Activated naive CD4-positive, alpha-beta T cell treated with anti-CD3 and anti-CD28 coated beads, Interleukin-2, amount 10 ng/mL, durations not matched to agents 7 days and 5 days (primary cell): ENCODE measurements around the gene FAM8A1.
"Not testable (repeated sequence)": the region's sequence is repeated elsewhere in the genome, so short reads cannot be mapped to it uniquely, and the experiment has no call there.

Experiments used
- CTCF ChIA-PET: fragments of 350-600 bp; sonication (Branson Sonifier 250); formaldehyde crosslinking; loops from one replicate; lab custom pipeline; 2021; ENCODE audit warnings: antibody characterized with exemption; lab: Charles Lee
- DNase-seq: peaks from one replicate; pipeline ENCODE4 v3.0.0-alpha.2; 2020
- H3K27ac Mint-ChIP-seq: one replicate; pipeline ENCODE4 v1.8.0; 2021; ENCODE audit warnings: mild to moderate bottlenecking, moderate library complexity, mixed read lengths
- H3K27me3 Mint-ChIP-seq: one replicate; pipeline ENCODE4 v1.8.0; 2021; ENCODE audit warnings: mild to moderate bottlenecking, mixed read lengths
- H3K36me3 Mint-ChIP-seq: one replicate; pipeline ENCODE4 v1.8.0; 2021; ENCODE audit warnings: mixed read lengths
- H3K4me1 Mint-ChIP-seq: one replicate; pipeline ENCODE4 v1.8.0; 2021; ENCODE audit warnings: mixed read lengths
- H3K4me3 Mint-ChIP-seq: one replicate; pipeline ENCODE4 v1.8.0; 2021; ENCODE audit warnings: mild to moderate bottlenecking, moderate library complexity, mixed read lengths
- H3K9me3 Mint-ChIP-seq: one replicate; pipeline ENCODE4 v1.8.0; 2021; ENCODE audit warnings: mixed read lengths

The FAM8A1 gene

DNA sequence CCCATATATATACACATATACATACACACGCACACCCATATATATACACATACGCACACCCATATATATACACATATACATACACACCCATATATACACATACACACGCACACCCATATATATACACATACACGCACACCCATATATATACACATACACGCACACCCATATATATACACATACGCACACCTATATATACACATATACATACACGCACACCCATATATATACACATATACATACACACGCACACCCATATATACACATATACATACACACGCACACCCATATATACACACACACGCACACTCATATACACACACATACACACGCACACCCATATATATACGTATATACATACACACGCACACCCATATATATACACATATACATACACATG lies 13.5 kb upstream of the FAM8A1 start:
- not testable (repeated sequence) for H3K9me3 Mint-ChIP-seq, DNase-seq, H3K27ac Mint-ChIP-seq, H3K27me3 Mint-ChIP-seq, H3K36me3 Mint-ChIP-seq, H3K4me3 Mint-ChIP-seq
- peaks cover 25% of the 10 kb centered on the region for H3K4me1 Mint-ChIP-seq
- CTCF ChIA-PET, result interaction anchor here (0.6 kb wide), 1 partner anchor 541 kb away, joined by 3 read pairs; no protein-coding TSS in a partner anchor

DNA sequence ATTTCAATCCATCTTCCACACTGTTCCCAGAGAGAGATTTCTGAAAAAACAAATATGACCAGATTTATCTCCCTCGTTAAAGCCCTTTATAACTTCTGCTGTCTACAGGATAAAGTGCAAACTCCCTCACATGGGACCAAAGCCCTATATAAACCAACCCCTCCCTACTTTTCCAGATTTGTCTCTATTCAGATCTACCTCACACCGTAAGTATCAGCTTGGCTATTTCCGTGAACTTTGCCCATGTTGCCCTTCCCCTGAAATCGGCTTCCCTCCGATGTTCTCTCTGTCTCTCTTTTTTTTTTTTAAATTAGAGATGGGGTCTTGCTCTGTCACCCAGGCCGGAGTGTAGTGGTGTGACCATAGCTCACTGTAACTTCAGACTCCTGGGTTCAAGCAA lies 12.1 kb upstream of the FAM8A1 start:
- Mint-ChIP-seq H3K9me3 (no peaks in the 10 kb centered on the region), H3K27me3 (no peaks in the 10 kb centered on the region), H3K4me3 (no peak overlapping the region), H3K4me1 (peaks cover 26% of the 10 kb centered on the region), H3K27ac (no peak overlapping the region), H3K36me3 (no peaks in the 10 kb centered on the region)
- CTCF ChIA-PET, result interaction anchor here (0.7 to 2.0 kb wide), 2 partner anchors 51 to 216 kb away, joined by 3 to 10 read pairs; no protein-coding TSS in a partner anchor
- DNase-seq, result no peak

DNA sequence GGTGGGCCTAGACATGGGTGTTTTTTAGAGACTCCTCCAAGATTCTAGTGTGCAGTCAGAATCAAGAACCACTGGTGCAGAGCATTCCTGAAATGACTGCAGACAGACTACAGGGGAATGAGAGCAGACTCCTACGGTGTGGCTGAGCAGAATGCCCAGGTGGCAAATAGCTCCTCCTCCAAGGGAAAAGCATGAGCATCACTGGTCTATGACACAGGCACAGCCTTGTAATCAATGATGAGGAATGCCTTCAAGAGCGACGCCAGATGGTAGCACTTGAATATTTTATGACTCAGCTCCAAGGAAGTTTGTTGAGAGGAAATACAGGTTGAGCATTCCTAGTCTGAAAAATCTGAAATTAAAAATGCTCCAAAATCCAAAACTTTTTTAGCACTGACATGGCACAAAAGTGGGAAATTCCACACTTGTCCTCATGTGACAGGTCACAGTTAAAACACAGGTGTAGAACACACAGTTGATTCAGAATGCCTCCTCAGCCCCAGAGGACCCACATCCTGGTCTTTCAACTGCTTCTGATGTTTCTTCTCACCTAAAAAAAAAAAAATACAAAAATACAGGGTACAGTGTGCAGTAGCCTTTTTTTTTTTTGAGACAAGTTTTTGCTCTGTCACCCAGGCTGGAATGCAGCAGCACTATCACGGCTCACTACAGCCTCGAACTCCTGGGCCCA lies 10.6 kb upstream of the FAM8A1 start:
- Mint-ChIP-seq H3K9me3 (no peaks in the 10 kb centered on the region), H3K4me1 (peaks cover 23% of the 10 kb centered on the region), H3K27me3 (peaks cover 6% of the 10 kb centered on the region), H3K4me3 (no peak overlapping the region), H3K27ac (peak overlapping the region; percentile 42), H3K36me3 (no peaks in the 10 kb centered on the region)
- DNase-seq, result peak; percentile 39
- CTCF ChIA-PET, result interaction anchor here (0.6 to 2.0 kb wide), 3 partner anchors 32 to 215 kb away, joined by 3 to 10 read pairs (median 7); no protein-coding TSS in a partner anchor

DNA sequence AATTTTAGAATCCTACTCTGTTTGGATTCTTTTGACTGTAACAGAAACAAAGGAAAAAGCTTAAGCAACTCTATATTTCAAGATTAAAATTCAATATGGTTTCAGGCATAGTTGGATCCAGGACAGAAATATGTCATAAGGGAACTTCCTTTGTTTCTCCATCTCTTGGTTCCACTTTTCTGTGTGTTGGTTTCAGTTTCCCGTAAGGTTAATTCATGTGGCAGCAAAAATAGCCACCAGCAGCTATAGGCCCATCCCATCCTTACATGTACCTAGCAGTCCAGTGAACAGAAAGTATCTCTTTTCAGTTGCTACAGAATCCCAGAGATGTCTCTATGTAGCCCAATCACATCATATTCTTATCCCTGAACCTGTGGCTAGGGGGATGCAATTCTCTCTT lies 8.8 kb upstream of the FAM8A1 start:
- Mint-ChIP-seq H3K9me3 (no peaks in the 10 kb centered on the region), H3K27me3 (peaks cover 6% of the 10 kb centered on the region), H3K36me3 (no peaks in the 10 kb centered on the region), H3K4me1 (peaks cover 23% of the 10 kb centered on the region), H3K4me3 (no peak overlapping the region), H3K27ac (peak overlapping the region; percentile 39)
- DNase-seq, result no peak
- CTCF ChIA-PET, result no interaction called here

DNA sequence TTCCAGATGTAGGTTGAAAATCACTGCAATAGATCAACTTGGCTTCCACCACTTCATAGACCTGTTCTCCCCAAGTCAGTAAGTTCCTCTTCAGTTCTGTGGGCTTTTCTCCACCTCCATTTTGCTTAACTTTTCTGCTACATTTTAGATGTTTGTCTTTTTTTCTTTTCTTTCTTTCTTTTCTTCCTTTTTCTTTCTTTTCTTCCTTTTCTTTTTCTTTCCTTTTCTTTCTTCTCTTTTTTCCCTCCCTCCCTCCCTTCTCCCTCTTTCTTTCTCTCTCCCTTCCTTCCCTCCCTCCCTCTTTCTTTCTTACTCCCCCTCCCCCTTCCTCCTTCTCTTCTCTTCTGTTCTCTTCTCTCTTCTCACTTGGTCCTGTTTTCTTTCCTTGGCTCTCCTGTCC lies 6.9 kb upstream of the FAM8A1 start:
- no peaks in the 10 kb centered on the region for H3K9me3 Mint-ChIP-seq
- CTCF ChIA-PET, result no interaction called here
- H3K27me3 Mint-ChIP-seq, result peaks cover 11% of the 10 kb centered on the region
- DNase-seq, result no peak
- H3K36me3 Mint-ChIP-seq, result no peaks in the 10 kb centered on the region
- peaks cover 26% of the 10 kb centered on the region for H3K4me1 Mint-ChIP-seq
- no peak overlapping the region for H3K27ac Mint-ChIP-seq
- H3K4me3 Mint-ChIP-seq, result no peak overlapping the region

DNA sequence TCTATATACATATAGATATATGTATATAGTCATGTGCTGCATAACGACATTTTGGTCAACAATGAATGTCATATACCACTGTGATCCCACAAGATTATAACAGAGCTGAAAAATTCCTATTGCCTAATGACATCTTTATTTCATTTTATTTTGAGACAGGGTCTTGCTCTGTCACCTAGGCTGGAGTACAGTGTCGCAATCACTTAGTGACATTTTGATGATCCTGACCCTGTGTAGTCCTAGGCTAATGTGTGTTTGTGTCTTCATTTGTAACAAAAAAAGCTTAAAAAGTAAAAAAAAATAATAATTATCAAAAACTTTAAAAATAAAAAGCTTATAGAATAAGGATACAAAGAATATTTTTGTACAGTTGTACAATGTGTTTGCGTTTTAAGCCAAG lies 4.0 kb upstream of the FAM8A1 start:
- Mint-ChIP-seq H3K9me3 (no peaks in the 10 kb centered on the region), H3K4me1 (peaks cover 20% of the 10 kb centered on the region), H3K36me3 (peaks cover under 1% of the 10 kb centered on the region), H3K27ac (no peak overlapping the region), H3K27me3 (peaks cover 11% of the 10 kb centered on the region), H3K4me3 (no peak overlapping the region)
- CTCF ChIA-PET, result no interaction called here
- no peak for DNase-seq

DNA sequence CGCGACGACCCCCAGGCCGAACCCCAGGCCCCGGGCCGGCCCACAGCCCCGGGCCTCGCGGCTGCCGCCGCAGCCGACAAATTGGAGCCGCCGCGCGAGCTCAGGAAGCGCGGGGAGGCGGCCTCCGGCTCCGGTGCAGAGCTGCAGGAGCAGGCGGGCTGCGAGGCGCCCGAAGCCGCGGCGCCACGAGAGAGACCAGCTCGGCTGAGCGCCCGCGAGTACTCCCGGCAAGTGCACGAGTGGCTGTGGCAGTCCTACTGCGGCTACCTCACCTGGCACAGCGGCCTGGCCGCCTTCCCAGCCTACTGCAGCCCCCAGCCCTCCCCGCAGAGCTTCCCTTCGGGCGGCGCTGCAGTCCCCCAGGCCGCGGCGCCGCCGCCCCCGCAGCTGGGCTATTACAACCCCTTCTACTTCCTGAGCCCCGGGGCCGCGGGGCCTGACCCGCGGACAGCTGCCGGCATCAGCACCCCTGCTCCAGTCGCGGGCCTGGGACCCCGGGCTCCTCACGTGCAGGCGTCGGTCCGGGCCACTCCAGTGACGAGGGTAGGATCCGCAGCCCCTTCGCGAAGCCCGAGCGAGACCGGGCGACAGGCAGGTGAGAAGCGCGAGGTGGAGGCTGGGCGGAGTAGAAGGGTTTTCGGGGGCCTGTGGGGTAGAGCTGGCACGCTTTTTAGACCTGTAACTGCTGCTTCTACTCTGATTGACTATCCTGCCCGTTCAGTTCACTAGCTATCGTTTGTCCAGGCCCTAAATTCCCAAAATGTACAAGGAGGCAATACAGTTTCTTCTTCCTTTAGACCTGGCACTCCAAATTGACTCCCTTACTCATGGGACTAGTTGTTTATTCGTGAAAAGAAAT lies 654 bp downstream of the FAM8A1 start:
- peak overlapping the region; percentile 79 for H3K4me3 Mint-ChIP-seq
- peaks cover 5% of the 10 kb centered on the region for H3K27me3 Mint-ChIP-seq
- DNase-seq, result peak; percentile 61
- H3K27ac Mint-ChIP-seq, result peak overlapping the region; percentile 88
- H3K36me3 Mint-ChIP-seq, result peaks cover 25% of the 10 kb centered on the region
- peaks cover 45% of the 10 kb centered on the region for H3K4me1 Mint-ChIP-seq
- CTCF ChIA-PET, result interaction anchor here (0.9 to 1.1 kb wide), 2 partner anchors 20 to 107 kb away, joined by 3 read pairs; no protein-coding TSS in a partner anchor
- no peaks in the 10 kb centered on the region for H3K9me3 Mint-ChIP-seq

DNA sequence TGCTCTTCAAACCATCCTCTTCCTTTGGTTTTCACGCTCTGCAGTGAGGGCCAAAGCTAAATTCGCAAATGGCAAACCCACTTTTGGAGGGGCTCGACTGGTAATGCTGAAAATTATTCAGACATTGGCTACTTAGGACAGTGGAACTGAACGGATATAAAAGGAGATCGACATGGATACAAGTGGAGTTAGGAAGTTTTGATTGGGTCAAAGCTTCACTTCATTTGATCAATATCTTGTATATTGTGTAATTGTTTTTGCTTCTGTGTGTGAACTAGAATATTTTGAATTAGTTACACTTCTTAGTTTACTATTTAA lies 1.2 kb downstream of the FAM8A1 start:
- Mint-ChIP-seq H3K27ac (peak overlapping the region; percentile 86), H3K4me1 (peaks cover 45% of the 10 kb centered on the region), H3K4me3 (peak overlapping the region; percentile 79), H3K9me3 (no peaks in the 10 kb centered on the region), H3K27me3 (peaks cover 5% of the 10 kb centered on the region), H3K36me3 (peaks cover 28% of the 10 kb centered on the region)
- DNase-seq, result no peak
- CTCF ChIA-PET, result interaction anchor here (0.9 to 1.4 kb wide), 3 partner anchors 20 to 202 kb away, joined by 3 to 4 read pairs (median 4); no protein-coding TSS in a partner anchor

DNA sequence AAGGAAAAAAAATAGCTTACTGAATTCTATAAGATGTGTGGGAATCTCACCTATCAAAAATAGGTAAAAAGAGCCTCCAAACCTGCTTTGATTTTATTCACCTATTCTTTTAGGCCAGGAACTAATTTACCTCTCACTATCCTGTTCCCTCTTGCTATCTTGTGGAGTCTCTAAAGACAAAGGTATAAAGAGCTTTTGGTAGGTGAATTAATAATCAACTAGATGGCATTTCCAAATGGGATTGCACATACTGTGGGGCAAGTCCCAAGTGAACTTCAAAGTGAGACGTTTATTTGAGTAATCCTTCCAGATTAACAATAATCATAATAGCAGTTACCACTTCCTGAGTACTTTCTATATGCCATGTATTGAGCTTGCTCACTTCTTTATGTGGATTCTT lies 2.8 kb downstream of the FAM8A1 start:
- Mint-ChIP-seq H3K36me3 (peaks cover 32% of the 10 kb centered on the region), H3K9me3 (no peaks in the 10 kb centered on the region), H3K27ac (no peak overlapping the region), H3K4me3 (no peak overlapping the region), H3K27me3 (peaks cover 2% of the 10 kb centered on the region), H3K4me1 (peaks cover 44% of the 10 kb centered on the region)
- DNase-seq, result no peak
- CTCF ChIA-PET, result interaction anchor here (1.1 to 1.4 kb wide), 2 partner anchors 19 to 31 kb away, joined by 4 read pairs; no protein-coding TSS in a partner anchor

DNA sequence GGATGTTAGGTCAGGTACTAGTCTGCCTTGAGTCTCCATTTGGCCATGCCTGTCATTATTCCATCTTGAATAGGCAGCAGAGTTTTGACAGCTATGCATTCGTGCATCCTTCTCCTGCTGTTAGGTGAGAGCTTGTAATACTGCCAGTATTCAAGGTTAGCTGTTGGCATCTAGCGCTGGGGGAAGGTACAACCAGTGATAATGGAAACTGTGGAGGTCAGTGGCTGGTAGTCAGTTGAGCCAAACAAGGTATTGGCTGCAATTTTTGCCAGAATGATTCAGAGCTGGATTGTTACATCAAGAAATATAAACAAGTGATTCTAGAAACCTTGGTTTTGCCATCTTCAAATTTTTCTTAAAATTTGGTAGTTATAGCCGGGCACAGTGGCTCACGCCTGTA lies 6.5 kb downstream of the FAM8A1 start:
- CTCF ChIA-PET, result no interaction called here
- DNase-seq, result no peak
- no peak overlapping the region for H3K4me3 Mint-ChIP-seq
- H3K36me3 Mint-ChIP-seq, result peaks cover 39% of the 10 kb centered on the region
- no peaks in the 10 kb centered on the region for H3K27me3 Mint-ChIP-seq
- peaks cover 26% of the 10 kb centered on the region for H3K4me1 Mint-ChIP-seq
- H3K9me3 Mint-ChIP-seq, result no peaks in the 10 kb centered on the region
- no peak overlapping the region for H3K27ac Mint-ChIP-seq

DNA sequence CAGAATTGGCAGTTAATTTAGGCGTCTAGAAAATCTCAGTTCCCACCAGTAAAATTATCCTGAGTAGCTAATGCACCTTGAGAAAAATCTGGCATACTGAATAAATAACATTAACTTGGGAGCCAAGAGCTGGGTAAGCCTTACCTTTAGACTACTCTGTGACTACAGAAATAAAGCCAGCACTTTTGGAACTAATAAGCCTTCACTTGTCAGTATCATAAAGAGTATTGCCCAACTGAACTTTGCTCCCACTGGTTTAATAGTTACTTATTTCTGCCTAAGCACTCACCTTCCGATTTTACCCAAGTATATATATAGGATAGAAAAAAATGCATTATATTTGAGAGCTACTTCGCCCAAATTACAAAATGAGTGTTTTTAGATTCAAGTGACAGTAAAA lies 10.7 kb downstream of the FAM8A1 start:
- H3K27me3 Mint-ChIP-seq, result no peaks in the 10 kb centered on the region
- DNase-seq, result no peak
- H3K4me1 Mint-ChIP-seq, result no peaks in the 10 kb centered on the region
- H3K4me3 Mint-ChIP-seq, result no peak overlapping the region
- CTCF ChIA-PET, result no interaction called here
- no peaks in the 10 kb centered on the region for H3K9me3 Mint-ChIP-seq
- H3K36me3 Mint-ChIP-seq, result peaks cover 32% of the 10 kb centered on the region
- H3K27ac Mint-ChIP-seq, result no peak overlapping the region

DNA sequence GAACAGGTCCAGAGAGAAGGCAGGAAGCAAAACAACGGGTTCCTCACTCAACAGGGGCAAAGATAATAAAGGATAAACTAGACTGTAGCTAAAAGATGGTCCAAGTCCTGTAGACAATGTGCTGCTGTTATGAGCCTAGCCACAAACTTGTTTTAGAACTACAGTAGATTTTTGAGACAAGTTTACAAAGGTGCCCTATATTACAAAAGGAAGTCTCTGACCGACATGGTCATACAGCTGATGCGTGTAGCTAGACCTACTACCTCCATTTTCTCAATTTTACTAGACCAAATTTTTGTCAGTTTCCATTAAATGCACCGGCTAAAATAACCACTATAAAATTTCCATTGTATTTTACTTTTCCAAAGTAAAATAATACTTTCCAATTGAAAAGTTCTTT lies 11.9 kb downstream of the FAM8A1 start:
- no peaks in the 10 kb centered on the region for H3K4me1 Mint-ChIP-seq
- CTCF ChIA-PET, result no interaction called here
- no peaks in the 10 kb centered on the region for H3K9me3 Mint-ChIP-seq
- DNase-seq, result no peak
- H3K36me3 Mint-ChIP-seq, result peaks cover 30% of the 10 kb centered on the region
- H3K27ac Mint-ChIP-seq, result no peak overlapping the region
- no peak overlapping the region for H3K4me3 Mint-ChIP-seq
- no peaks in the 10 kb centered on the region for H3K27me3 Mint-ChIP-seq

DNA sequence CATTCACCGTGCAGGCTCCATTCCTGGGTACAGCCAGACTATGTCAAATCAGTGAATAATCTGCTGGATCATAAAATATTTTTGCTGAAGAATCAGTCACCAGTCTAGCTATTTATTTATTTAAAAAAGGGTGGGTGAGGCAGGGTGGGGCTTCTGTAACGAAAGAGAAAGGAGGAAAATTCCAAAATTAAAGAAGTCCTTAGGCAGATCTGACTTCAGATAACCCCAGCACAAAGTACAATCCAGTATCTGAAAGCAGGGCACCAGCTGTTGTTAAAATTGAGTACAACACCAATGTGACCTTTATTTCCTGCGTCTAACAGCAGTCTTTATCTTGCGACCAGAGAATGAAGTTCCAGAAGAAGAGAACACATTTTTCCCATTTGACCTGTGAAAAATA lies 15.7 kb downstream of the FAM8A1 start:
- CTCF ChIA-PET, result no interaction called here
- Mint-ChIP-seq H3K9me3 (no peaks in the 10 kb centered on the region), H3K4me3 (no peak overlapping the region), H3K27ac (no peak overlapping the region), H3K4me1 (peaks cover 6% of the 10 kb centered on the region), H3K27me3 (no peaks in the 10 kb centered on the region), H3K36me3 (peaks cover 48% of the 10 kb centered on the region)
- no peak for DNase-seq

DNA sequence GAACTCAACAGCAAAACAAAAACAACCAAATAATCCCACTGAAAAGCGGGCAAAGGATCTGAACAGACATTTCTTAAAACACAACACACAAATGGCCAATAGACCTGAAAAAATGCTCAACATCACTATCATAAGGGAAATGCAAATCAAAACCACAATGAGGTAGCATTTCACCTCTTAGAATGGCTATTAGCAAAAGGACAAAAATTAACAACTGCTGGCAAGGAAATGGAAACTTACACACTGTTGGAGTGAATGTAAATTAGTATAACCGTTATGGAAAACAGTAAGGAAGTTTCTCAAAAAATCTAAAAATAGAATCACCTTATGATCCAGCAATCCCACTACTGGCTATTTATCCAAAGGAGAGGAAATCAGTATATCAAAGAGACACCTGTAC lies 20.9 kb downstream of the FAM8A1 start:
- CTCF ChIA-PET, result interaction anchor here (0.9 kb wide), 1 partner anchor 19 kb away, joined by 4 read pairs; no protein-coding TSS in a partner anchor
- no peaks in the 10 kb centered on the region for H3K9me3 Mint-ChIP-seq
- H3K36me3 Mint-ChIP-seq, result peaks cover 60% of the 10 kb centered on the region
- peaks cover 15% of the 10 kb centered on the region for H3K4me1 Mint-ChIP-seq
- no peak overlapping the region for H3K4me3 Mint-ChIP-seq
- H3K27ac Mint-ChIP-seq, result peak overlapping the region; percentile 14
- H3K27me3 Mint-ChIP-seq, result no peaks in the 10 kb centered on the region
- no peak for DNase-seq
